HepG2 (cell line): ENCODE data around the gene CMPK2. TPM values are rescaled to one million over a fixed set of nuclear protein-coding genes. Genes with fewer than 3 reads are reported as not detected.
A peak's percentile ranks its signal among the peaks of the same experiment; 100 is the strongest.

ENCODE experiments used
- CBX5 ChIP-seq: sonication (generic); formaldehyde crosslinking; IDR thresholded peaks from 2 replicates; pipeline ENCODE4 v1.4.0; 2020; ENCODE audit warnings: missing genetic modification reagents, borderline replicate concordance
- CEBPB ChIP-seq: IDR thresholded peaks from 2 replicates; pipeline ENCODE4 v1.6.1; 2011; ENCODE audit warnings: low read depth, low read length, improper control_type of control experiment, borderline replicate concordance
- CEBPG ChIP-seq: IDR thresholded peaks from 2 replicates; pipeline ENCODE4 v1.6.1; 2016
- CENPT ChIP-seq: sonication (generic); formaldehyde crosslinking; IDR thresholded peaks from 2 replicates; pipeline ENCODE4 v1.8.0; 2022; ENCODE audit warnings: low read depth, mild to moderate bottlenecking, moderate library complexity, missing genetic modification reagents
- CHCHD3 ChIP-seq: sonication (generic); formaldehyde crosslinking; IDR thresholded peaks from 2 replicates; pipeline ENCODE4 v1.8.0; 2022; ENCODE audit warnings: mild to moderate bottlenecking, missing genetic modification reagents, moderate library complexity
- GFI1 ChIP-seq: sonication (generic); formaldehyde crosslinking; IDR thresholded peaks from 2 replicates; pipeline ENCODE4 v1.5.0; 2020; ENCODE audit warnings: missing genetic modification reagents, mild to moderate bottlenecking, borderline replicate concordance
- HNRNPK ChIP-seq: fragments of 200-400 bp; formaldehyde crosslinking; IDR thresholded peaks from 2 replicates; pipeline ENCODE4 v1.6.1; 2018; ENCODE audit warnings: low read length, low read depth, moderate library complexity, mild to moderate bottlenecking; ENCODE audit not compliant: poor library complexity, severe bottlenecking
- HNRNPLL ChIP-seq: fragments of 200-400 bp; formaldehyde crosslinking; IDR thresholded peaks from 2 replicates; pipeline ENCODE4 v1.6.1; 2017; ENCODE audit warnings: mild to moderate bottlenecking, low read depth, low read length; ENCODE audit not compliant: poor library complexity, severe bottlenecking
- HOXA7 ChIP-seq: sonication (generic); formaldehyde crosslinking; IDR thresholded peaks from 2 replicates; pipeline ENCODE4 v1.8.1; 2022; ENCODE audit warnings: mild to moderate bottlenecking, missing genetic modification reagents, moderate library complexity
- HOXA9 ChIP-seq: sonication (generic); formaldehyde crosslinking; IDR thresholded peaks from 2 replicates; pipeline ENCODE4 v1.8.1; 2022; ENCODE audit warnings: missing genetic modification reagents, mild to moderate bottlenecking, moderate library complexity, borderline replicate concordance
- NFYB ChIP-seq: sonication (generic); formaldehyde crosslinking; IDR thresholded peaks from 2 replicates; pipeline ENCODE4 v1.4.0; 2020; ENCODE audit warnings: missing genetic modification reagents
- PHF8 ChIP-seq: sonication (generic); formaldehyde crosslinking; IDR thresholded peaks from 2 replicates; pipeline ENCODE4 v1.5.0; 2020; ENCODE audit warnings: missing genetic modification reagents
- POLR2G ChIP-seq: fragments of 200-400 bp; formaldehyde crosslinking; IDR thresholded peaks from 2 replicates; pipeline ENCODE4 v1.6.1; 2018; ENCODE audit warnings: mild to moderate bottlenecking, low read depth, low read length, moderate library complexity
- PREB ChIP-seq: sonication (generic); formaldehyde crosslinking; IDR thresholded peaks from 2 replicates; pipeline ENCODE4 v1.4.0; 2020; ENCODE audit warnings: missing genetic modification reagents
- TRAFD1 ChIP-seq: sonication (generic); formaldehyde crosslinking; IDR thresholded peaks from 2 replicates; pipeline ENCODE4 v1.5.1; 2020; ENCODE audit warnings: missing genetic modification reagents, mild to moderate bottlenecking, borderline replicate concordance
- ZNF274 ChIP-seq: sonication (generic); formaldehyde crosslinking; IDR thresholded peaks from 2 replicates; pipeline ENCODE4 v1.5.1; 2020; ENCODE audit warnings: mild to moderate bottlenecking, missing genetic modification reagents
- ZNF430 ChIP-seq: sonication (generic); formaldehyde crosslinking; IDR thresholded peaks from 2 replicates; pipeline ENCODE4 v1.9.0; 2021; ENCODE audit warnings: mild to moderate bottlenecking, missing genetic modification reagents
- ZNF562 ChIP-seq: sonication (generic); formaldehyde crosslinking; IDR thresholded peaks from 2 replicates; pipeline ENCODE4 v1.8.0; 2022; ENCODE audit warnings: missing genetic modification reagents, borderline replicate concordance
- ZNF615 ChIP-seq: sonication (generic); formaldehyde crosslinking; IDR thresholded peaks from 2 replicates; pipeline ENCODE4 v1.5.0; 2020; ENCODE audit warnings: mild to moderate bottlenecking, missing genetic modification reagents, borderline replicate concordance
- ZNF660 ChIP-seq: sonication (generic); formaldehyde crosslinking; IDR thresholded peaks from 2 replicates; pipeline ENCODE4 v1.5.1; 2020; ENCODE audit warnings: mild to moderate bottlenecking, low read depth, missing genetic modification reagents, borderline replicate concordance
- polyA plus RNA-seq, 8 experiments: library from polyadenylated mRNA; depleted of rRNA in 3 of 8; stranded (reverse) in 7 of 8; unstranded in 1 of 8; fragments of >200 nt; fragmentation: Illumina TruSeq in 4 of 8; extraction: Trizol in 4 of 8; gene quantifications; 2 replicates each; pipeline versions ENCODE4 v1.2.1 to v1.2.3, GENCODE V29; 2011 to 2016; ENCODE audit warnings: low read depth in 4 of 8, missing spikeins in 1 of 8, mixed read lengths in 1 of 8; ENCODE audit not compliant: insufficient read depth in 1 of 8
- total RNA-seq, 5 experiments: library from RNA; depleted of rRNA; stranded (reverse); fragments of >200 nt; fragmentation: Illumina TruSeq; extraction: Trizol; gene quantifications; 2 replicates each; pipeline ENCODE4 v1.2.3, GENCODE V29; 2016; ENCODE audit warnings: low read depth in 1 of 5
- TF ChIP-seq, protein P1 (sequence below): IDR thresholded peaks from 2 replicates; pipeline ENCODE4 v1.6.1; 2018; ENCODE audit warnings: missing genetic modification reagents
- TF ChIP-seq, protein P2 (sequence below): IDR thresholded peaks from 2 replicates; pipeline ENCODE4 v1.6.1; 2016; ENCODE audit warnings: missing biosample characterization, missing genetic modification reagents, low read depth

Gene CMPK2
- total and polyA plus RNA-seq, 2 of the 13 experiments (the other 11 are each of a cell fraction or from before 2014, with no cell fraction given): 0.04 to 1.0 TPM

- TF ChIP-seq, protein P1, sequence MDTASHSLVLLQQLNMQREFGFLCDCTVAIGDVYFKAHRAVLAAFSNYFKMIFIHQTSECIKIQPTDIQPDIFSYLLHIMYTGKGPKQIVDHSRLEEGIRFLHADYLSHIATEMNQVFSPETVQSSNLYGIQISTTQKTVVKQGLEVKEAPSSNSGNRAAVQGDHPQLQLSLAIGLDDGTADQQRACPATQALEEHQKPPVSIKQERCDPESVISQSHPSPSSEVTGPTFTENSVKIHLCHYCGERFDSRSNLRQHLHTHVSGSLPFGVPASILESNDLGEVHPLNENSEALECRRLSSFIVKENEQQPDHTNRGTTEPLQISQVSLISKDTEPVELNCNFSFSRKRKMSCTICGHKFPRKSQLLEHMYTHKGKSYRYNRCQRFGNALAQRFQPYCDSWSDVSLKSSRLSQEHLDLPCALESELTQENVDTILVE (CRISPR knock-in tag): no peak
- no peak for TF ChIP-seq ZNF430 (CRISPR knock-in tag)
- peak; percentile 60; the same call in 1 of the 2 replicates for TF ChIP-seq GFI1
- no peak for TF ChIP-seq HOXA7
- TF ChIP-seq CEBPB: no peak
- TF ChIP-seq HNRNPK: no peak
- no peak; the same call in 1 of the 2 replicates for TF ChIP-seq CENPT (CRISPR knock-in tag)
- TF ChIP-seq POLR2G: no peak
- TF ChIP-seq CBX5 (CRISPR knock-in tag): no peak
- TF ChIP-seq HOXA9: no peak
- TF ChIP-seq ZNF274 (CRISPR knock-in tag): peak; percentile 73; the same call in 1 of the 2 replicates
- no peak for TF ChIP-seq NFYB (CRISPR knock-in tag)
- TF ChIP-seq CHCHD3 (CRISPR knock-in tag): 0 out of 2 replicates have a peak, but pooled peaks have one; percentile 43
- TF ChIP-seq ZNF615: no peak
- TF ChIP-seq HNRNPLL: peak; percentile 62
- TF ChIP-seq, protein P2, sequence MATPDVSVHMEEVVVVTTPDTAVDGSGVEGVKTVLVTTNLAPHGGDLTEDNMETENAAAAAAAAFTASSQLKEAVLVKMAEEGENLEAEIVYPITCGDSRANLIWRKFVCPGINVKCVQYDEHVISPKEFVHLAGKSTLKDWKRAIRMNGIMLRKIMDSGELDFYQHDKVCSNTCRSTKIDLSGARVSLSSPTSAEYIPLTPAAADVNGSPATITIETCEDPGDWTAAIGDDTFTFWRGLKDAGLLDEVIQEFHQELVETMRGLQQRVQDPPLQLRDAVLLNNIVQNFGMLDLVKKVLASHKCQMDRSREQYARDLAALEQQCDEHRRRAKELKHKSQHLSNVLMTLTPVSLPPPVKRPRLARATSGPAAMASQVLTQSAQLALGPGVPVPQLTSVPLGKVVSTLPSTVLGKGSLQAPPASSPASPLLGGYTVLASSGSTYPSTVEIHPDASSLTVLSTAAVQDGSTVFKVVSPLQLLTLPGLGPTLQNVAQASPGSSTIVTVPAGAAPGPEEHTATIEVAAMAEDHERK (CRISPR knock-in tag): no peak
- TF ChIP-seq PHF8 (CRISPR knock-in tag): peak; percentile 53
- no peak for TF ChIP-seq TRAFD1 (CRISPR knock-in tag)
- TF ChIP-seq CEBPG (CRISPR knock-in tag): no peak
- no peak; the same call in 1 of the 2 replicates for TF ChIP-seq PREB (CRISPR knock-in tag)
- TF ChIP-seq ZNF660 (CRISPR knock-in tag): no peak
- peak; percentile 74; the same call in 1 of the 2 replicates for TF ChIP-seq ZNF562 (CRISPR knock-in tag)
These were observed at the start of gene CMPK2 (continued) for GRCh38 chr2:6865346-6866274.
